HFF-Myc (cell line): ENCODE results near the gene SPATA45.

Experiments
- DNase-seq: peaks from one replicate; pipeline ENCODE4 v3.0.0-alpha.2; 2011; ENCODE audit warnings: low read depth; ENCODE audit errors: extremely low read depth
- H3K4me3 ChIP-seq: replicated peaks from 2 replicates; pipeline ENCODE4 v1.5.1; 2011; ENCODE audit warnings: low read depth, mild to moderate bottlenecking, control low read depth, low read length
- TF ChIP-seq, protein P1 (sequence below): IDR thresholded peaks from 2 replicates; pipeline ENCODE4 v1.5.1; 2012; ENCODE audit warnings: mild to moderate bottlenecking, low read depth, low read length, control low read depth; ENCODE audit errors: missing control alignments

Gene SPATA45

DNA sequence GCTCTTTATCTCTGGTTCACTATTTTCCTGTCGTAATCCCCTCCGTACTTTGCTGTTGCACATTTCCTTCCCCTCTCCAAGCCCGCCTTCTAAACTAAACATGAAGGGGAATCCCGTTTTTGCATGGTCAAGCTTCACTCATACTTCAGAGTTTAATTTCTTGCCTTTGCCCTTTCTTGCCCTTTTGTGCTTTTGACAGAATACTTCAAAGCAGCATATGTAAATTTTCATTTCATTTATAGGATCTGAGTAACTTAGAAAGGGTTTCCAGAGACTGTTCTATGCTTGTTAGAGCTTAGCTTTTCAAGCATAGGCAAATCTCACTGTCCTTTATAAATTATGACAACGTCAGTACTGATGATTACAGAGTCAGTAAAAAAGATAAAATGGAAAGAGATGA lies 27.7 kb downstream of the SPATA45 start:
- DNase-seq, result no peak
- H3K4me3 ChIP-seq, result no peak overlapping the region
- TF ChIP-seq, protein P1, sequence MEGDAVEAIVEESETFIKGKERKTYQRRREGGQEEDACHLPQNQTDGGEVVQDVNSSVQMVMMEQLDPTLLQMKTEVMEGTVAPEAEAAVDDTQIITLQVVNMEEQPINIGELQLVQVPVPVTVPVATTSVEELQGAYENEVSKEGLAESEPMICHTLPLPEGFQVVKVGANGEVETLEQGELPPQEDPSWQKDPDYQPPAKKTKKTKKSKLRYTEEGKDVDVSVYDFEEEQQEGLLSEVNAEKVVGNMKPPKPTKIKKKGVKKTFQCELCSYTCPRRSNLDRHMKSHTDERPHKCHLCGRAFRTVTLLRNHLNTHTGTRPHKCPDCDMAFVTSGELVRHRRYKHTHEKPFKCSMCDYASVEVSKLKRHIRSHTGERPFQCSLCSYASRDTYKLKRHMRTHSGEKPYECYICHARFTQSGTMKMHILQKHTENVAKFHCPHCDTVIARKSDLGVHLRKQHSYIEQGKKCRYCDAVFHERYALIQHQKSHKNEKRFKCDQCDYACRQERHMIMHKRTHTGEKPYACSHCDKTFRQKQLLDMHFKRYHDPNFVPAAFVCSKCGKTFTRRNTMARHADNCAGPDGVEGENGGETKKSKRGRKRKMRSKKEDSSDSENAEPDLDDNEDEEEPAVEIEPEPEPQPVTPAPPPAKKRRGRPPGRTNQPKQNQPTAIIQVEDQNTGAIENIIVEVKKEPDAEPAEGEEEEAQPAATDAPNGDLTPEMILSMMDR, result no peak

DNA sequence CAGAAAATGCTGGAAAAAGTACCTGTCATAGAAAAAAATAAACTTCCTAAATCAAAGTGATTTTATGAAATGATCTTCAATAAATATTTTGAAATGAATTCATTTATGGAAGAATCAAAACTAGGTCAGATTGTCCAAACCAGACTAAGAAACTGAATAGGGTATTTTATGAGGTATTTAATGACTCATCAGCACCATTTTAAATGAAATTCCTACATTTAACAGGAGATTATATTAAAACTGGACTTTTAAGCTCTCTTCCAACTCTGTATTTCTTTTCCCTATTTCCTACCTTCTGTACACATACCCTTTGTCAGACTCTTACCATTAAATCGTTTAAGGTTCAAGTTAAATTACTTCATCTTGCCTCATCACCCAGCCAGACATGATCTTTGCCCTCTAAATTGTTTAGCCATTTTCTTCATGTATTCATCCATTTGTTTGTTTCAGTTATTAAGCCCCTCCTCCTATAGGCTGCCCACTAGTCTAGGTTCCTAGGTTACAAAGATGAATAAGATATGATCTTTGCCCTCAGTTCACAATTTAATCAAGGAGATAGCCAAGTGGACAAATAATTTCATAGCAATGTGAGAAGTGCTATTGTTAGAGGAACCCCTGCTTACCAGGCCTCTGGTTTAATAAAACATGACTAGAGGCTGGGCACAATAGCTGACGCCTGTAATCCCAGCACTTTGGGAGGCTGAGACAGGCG lies 30.7 kb downstream of the SPATA45 start:
- no peak for DNase-seq
- H3K4me3 ChIP-seq, result no peak overlapping the region
- TF ChIP-seq, protein P1, result no peak

DNA sequence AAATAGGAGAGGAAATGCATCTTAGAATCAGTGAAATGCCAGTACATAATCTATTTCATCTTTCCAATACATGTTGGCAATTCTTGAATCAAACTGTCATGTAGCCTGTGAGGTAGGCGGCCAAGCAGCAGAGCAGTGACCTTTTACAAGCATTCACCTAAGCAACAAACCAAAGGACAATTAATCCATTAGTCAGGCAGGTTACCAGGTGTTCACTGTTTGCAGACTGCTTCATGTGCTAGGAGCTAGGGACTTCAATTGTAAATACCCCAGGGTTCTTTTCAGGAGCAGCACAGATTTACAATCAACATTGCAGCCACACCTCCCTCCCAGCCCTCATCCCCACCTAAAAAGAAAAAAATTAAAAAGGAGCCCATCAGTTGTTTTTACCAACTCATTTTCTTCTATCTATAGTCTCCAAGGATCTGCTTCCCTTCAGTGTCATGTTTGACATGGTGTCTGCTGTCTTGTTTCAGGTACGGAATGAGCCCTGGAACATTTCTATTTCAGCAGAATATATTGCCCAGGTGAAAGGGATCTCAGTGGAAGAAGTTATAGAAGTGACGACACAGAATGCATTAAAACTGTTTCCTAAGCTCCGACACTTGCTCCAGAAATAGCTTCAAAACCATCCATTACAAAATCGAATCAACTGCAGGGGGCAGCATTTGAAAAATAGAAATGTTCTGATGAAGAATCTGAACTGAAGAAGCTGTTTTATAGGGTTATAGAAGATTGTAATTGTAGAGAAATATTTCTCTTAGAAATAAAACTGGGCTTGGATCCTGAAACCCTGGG lies 32.7 kb downstream of the SPATA45 start:
- no peak overlapping the region for H3K4me3 ChIP-seq
- TF ChIP-seq, protein P1, result peak; percentile 32
- no peak for DNase-seq

DNA sequence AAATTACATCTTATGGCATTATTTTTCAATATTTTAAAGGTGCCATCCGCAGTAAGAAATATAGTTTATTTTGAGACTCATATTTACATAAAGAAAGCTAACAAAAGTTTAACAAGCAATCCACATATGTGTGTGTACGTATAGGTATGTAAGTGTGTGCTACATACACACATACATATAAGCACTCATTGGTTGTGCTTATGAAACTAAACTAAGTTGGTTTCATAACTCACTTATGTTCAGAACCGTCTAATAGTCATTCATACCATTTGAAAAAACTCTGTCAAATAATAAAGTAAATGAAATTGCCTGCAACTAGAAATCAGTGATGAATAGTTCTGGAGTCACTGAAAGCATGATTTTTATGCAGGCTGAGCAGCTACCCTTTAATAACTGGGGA lies 41.7 kb downstream of the SPATA45 start:
- TF ChIP-seq, protein P1, result no peak
- no peak for DNase-seq
- H3K4me3 ChIP-seq, result no peak overlapping the region

DNA sequence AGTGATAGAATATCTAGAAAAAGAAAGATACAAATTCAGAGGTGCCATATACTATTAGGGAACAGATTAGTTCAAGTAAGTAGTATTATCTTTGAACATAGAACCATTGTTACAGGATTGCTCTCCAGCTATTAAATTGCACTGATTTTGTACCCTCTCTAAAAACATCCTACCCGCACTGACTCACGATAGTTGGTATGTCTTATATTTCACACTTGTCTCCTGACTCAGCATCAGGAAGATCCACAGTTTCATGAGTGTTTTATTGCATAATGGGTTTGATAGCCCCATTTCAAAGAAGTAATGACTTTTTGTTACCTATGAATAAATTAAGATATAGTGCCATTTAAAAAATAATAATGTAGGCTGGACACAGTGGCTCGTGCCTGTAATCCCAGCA lies 49.8 kb downstream of the SPATA45 start:
- no peak for DNase-seq
- TF ChIP-seq, protein P1, result no peak
- H3K4me3 ChIP-seq, result no peak overlapping the region

DNA sequence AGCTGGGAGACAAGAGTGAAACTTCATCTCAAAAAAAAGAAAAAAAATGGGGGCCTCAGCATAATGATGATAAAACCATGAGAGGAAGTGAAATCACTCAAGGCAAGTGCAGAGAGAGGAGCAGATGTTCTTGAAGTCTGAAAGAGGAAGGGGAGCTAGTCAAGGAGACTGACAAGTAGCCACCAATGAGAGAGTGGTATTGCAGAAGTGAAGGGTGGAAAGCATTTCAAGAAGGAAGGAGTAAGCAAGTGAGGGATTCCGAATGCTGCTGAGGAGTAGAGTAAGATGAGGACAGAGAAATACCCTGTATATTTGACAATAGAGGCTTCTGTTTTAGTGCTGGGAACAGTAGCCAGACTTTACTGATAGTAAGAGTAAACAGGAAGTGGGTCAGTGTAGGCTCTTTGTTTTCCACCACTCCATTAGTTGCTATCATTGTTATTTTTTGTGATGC lies 52.9 kb downstream of the SPATA45 start:
- no peak overlapping the region for H3K4me3 ChIP-seq
- DNase-seq, result no peak

More for the DNA sequence above, 52.9 kb downstream of the SPATA45 start:
- TF ChIP-seq, protein P1, result no peak
